Psoas muscle (tissue), 8 donors: ENCODE measurements around the gene ORAI1. TPM values are rescaled to one million over a fixed set of nuclear protein-coding genes. Genes with fewer than 3 reads are reported as not detected.
A peak's percentile ranks its signal among the peaks of the same experiment; 100 is the strongest.

ENCODE experiments used
- ATAC-seq, 4 donors: fragments of 200-7000 bp; cut with Tn5 transposase; one replicate each; pipeline ENCODE4 v1.9.1; 2020; ENCODE audit warnings: moderate library complexity in 3 of 4, mild to moderate bottlenecking in 2 of 4
- DNase-seq, 2 donors: peaks; one replicate each; pipeline ENCODE4 v3.0.0-alpha.2; 2020
- H3K27ac ChIP-seq: fragments of 200-600 bp; one replicate; pipeline ENCODE4 v1.8.0; 2022
- H3K27me3 ChIP-seq, 3 donors: fragments of 200-600 bp in 1 of 3; one replicate each; pipeline versions ENCODE4 v1.6.1 to v1.8.0; 2013 to 2022; ENCODE audit warnings: low read length in 2 of 3, mild to moderate bottlenecking in 2 of 3, moderate library complexity in 1 of 3; ENCODE audit not compliant: insufficient read depth in 3 of 3
- H3K36me3 ChIP-seq, 2 donors: fragments of 200-600 bp in 1 of 2; one replicate each; pipeline versions ENCODE4 v1.6.1 to v1.8.0; 2013 to 2022; ENCODE audit warnings: low read depth in 1 of 2, mild to moderate bottlenecking in 1 of 2, moderate library complexity in 1 of 2; ENCODE audit not compliant: insufficient read depth in 1 of 2
- H3K4me1 ChIP-seq: fragments of 200-600 bp; one replicate; pipeline ENCODE4 v1.8.0; 2022
- H3K4me3 ChIP-seq: fragments of 200-600 bp; one replicate; pipeline ENCODE4 v1.8.0; 2022; ENCODE audit warnings: mild to moderate bottlenecking
- H3K9me3 ChIP-seq: fragments of 200-600 bp; one replicate; pipeline ENCODE4 v1.8.0; 2022
- WGBS, 3 donors: extraction: QIAGEN DNeasy Blood & Tissue Kit; methylation state at CpG; one replicate each; pipeline versions ENCODE4 v1.1.6 to v1.1.7; 2013; 5-methylcytosine and 5-hydroxymethylcytosine counted together
- intact Hi-C, 2 donors: fragments of 100-400 bp; cut with DNase I; formaldehyde crosslinking; loops; one replicate each; pipeline versions ENCODE4 v1.11.0 to v1.14.2; 2022
- polyA plus RNA-seq, 3 donors: library from polyadenylated mRNA; stranded (reverse); fragments of 200-250 nt; gene quantifications; one replicate each; pipeline ENCODE4 v1.2.3, GENCODE V29; 2013
- total RNA-seq, 4 donors: library from RNA; stranded (reverse); fragmentation: NEBNext Ultra II Directional in 2 of 4; extraction: Animal tissue kit (Norgen Biotek cat#: 25700) in 2 of 4; gene quantifications; one replicate each; pipeline versions ENCODE4 v1.2.1 to v1.2.4, GENCODE V29; 2021 to 2023
- TF ChIP-seq, protein P1 (sequence below): fragments of 200-600 bp; IDR thresholded peaks from one replicate; pipeline ENCODE4 v1.8.0; 2022; ENCODE audit warnings: antibody characterized with exemption
- donor health status: healthy with polysubstance abuse.
- donor health status: DM: no; HTN: no; CAD: no; lungs with moderate emphysema.
- donor health status: Bipolar disorder and iron deficiency.
- donor health status: healthy.
- donor health status: DM: yes; HTN: yes; CAD: no.
- donor health status: DM: no; HTN: no; CAD: no.
- donor health status: DM: no; HTN: no; CAD: no.
- donor health status: DM: yes; HTN: yes; CAD: no.

Gene ORAI1
- total and polyA plus RNA-seq, 7 donors, result 17.9 to 75.5 (median 27.4) TPM

DNA sequence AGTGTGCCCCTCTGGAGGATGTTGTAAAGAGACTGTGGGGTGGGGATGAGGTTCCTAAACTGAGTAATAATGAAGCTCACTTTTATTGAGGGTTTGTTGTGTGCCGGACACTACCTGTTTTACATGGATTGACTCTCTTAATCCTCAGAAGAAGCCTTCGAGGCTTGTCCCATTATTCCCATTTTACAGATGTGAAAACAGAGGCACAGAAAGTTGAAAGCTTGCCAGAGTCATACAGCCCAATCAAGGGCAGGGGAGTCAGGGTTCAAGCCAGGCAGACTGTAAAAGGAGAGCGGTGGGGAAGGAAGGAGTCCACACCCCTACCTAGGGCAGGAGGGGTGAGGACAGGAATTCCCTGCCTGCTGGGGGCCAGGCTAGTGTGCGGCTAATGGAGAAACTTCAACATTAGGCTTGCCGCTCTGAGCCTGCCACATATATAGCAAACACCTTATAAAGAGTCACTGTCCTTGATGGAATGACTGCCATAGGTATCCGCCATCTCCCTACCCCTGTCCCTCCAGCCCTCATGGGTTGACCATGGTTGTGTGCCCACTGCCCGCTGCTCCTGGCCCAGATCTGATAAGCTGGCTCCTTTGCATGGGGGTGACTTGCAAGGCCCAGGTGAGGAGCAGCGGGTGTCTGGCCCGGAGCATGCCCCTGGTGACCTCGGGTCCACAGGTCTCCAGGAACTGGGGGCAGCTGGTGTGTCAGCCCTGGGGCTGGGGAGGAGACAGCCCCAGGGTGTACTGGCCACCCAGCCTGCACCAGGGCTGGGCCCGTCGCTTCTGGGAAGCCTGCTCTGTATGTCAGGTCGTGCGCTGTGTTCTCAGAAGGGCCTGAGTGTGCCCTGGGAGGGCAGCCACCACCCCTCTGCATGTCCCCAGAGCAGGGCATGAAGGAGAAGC is 12.2 kb downstream of the ORAI1 start:
- peaks cover 10% of the 10 kb centered on the region for H3K4me1 ChIP-seq
- TF ChIP-seq, protein P1, sequence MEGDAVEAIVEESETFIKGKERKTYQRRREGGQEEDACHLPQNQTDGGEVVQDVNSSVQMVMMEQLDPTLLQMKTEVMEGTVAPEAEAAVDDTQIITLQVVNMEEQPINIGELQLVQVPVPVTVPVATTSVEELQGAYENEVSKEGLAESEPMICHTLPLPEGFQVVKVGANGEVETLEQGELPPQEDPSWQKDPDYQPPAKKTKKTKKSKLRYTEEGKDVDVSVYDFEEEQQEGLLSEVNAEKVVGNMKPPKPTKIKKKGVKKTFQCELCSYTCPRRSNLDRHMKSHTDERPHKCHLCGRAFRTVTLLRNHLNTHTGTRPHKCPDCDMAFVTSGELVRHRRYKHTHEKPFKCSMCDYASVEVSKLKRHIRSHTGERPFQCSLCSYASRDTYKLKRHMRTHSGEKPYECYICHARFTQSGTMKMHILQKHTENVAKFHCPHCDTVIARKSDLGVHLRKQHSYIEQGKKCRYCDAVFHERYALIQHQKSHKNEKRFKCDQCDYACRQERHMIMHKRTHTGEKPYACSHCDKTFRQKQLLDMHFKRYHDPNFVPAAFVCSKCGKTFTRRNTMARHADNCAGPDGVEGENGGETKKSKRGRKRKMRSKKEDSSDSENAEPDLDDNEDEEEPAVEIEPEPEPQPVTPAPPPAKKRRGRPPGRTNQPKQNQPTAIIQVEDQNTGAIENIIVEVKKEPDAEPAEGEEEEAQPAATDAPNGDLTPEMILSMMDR, result no peak
- H3K27me3 ChIP-seq, result no peaks in the 10 kb centered on the region
- no peak overlapping the region for H3K27ac ChIP-seq
- H3K36me3 ChIP-seq, result peaks cover 0 to 15% of the 10 kb centered on the region in 2 donors
- intact Hi-C loops, result loop anchor here in 1 of 2 donors (5.0 kb wide), 1 partner anchor 39 kb away; no protein-coding TSS in a partner anchor
- H3K9me3 ChIP-seq, result no peaks in the 10 kb centered on the region
- no peak for DNase-seq
- H3K4me3 ChIP-seq, result no peak overlapping the region
- WGBS, 3 donors, result 83 to 94% (median 91%) methylated on average over 14 of the region's 14 CpGs
- peak in 1 of 4 donors; percentile 19 for ATAC-seq

DNA sequence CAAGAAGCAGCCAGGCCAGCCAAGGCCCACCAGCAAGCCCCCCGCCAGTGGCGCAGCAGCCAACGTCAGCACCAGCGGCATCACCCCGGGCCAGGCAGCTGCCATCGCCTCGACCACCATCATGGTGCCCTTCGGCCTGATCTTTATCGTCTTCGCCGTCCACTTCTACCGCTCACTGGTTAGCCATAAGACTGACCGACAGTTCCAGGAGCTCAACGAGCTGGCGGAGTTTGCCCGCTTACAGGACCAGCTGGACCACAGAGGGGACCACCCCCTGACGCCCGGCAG is 15.0 kb downstream of the ORAI1 start:
- Histone ChIP-seq H3K4me1 (peaks cover 10% of the 10 kb centered on the region), H3K36me3 (peaks cover 0 to 15% of the 10 kb centered on the region in 2 donors), H3K9me3 (no peaks in the 10 kb centered on the region), H3K27ac (no peak overlapping the region), H3K4me3 (no peak overlapping the region), H3K27me3 (no peaks in the 10 kb centered on the region)
- WGBS, 3 donors, result 90 to 95% (median 90%) methylated on average over 16 to 18 of the region's 18 CpGs
- ATAC-seq, result no peak
- TF ChIP-seq, protein P1, result no peak
- intact Hi-C loops, result no loop called here
- DNase-seq, result no peak

DNA sequence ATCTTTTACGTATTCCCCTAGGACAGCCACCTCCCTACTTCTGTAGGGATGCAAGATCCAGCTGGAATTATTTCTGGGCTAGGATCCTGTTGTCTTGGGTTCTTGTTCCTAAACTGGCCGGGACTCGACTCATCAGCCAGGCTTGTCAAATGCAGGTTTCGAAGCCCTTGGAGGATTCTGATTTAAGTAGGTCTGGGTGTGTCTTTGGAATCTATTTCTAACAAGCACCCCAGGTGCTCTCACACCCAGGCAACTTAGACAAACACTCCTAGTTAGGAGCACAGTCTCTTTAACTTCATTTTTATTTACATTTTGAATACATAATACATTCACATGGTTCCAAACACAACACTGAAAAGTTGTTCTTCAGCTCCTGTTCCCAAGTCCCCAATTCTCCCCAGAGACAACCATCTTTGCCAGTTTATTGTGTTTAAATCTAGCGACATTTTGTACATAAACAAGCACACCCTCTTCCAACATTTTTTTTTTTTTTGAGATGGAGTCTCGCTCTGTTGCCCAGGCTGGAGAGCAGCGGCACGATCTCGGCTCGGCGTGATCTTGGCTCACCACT is 22.2 kb downstream of the ORAI1 start:
- intact Hi-C loops, result no loop called here

DNA sequence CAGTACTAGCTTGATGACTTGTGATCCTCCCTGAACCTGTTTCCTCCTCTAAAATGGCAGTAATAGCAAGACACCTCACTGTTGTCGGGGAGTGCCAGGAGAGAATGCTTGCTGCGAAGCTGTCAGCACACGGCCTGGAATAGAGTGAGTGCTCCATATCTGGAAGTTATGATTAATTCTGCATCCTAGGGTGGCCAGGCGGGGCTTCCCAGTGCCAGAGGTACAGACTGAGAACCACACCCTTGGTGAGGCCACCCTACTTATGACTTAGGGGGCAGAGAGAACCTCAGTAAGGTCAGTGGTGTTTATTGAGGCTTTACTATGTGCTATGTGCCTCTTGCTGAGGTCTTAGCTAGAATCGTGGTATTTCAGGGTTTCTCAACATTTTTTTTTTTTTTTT is 23.0 kb downstream of the ORAI1 start:
- Histone ChIP-seq H3K4me3 (no peak overlapping the region), H3K4me1 (no peaks in the 10 kb centered on the region), H3K27me3 (no peaks in the 10 kb centered on the region), H3K27ac (no peak overlapping the region), H3K36me3 (no peaks in the 10 kb centered on the region), H3K9me3 (no peaks in the 10 kb centered on the region)
- ATAC-seq (no peak), DNase-seq (no peak)
- TF ChIP-seq, protein P1, result no peak
- 79 to 87% (median 80%) methylated on average over 5 of the region's 5 CpGs for WGBS, 3 donors
- intact Hi-C loops, result no loop called here

More for the DNA sequence above, 22.2 kb downstream of the ORAI1 start:
- H3K27me3 ChIP-seq, result no peaks in the 10 kb centered on the region
- no peaks in the 10 kb centered on the region for H3K4me1 ChIP-seq
- H3K9me3 ChIP-seq, result no peaks in the 10 kb centered on the region
- H3K4me3 ChIP-seq, result no peak overlapping the region
- no peaks in the 10 kb centered on the region for H3K36me3 ChIP-seq
- no peak for DNase-seq
- H3K27ac ChIP-seq, result no peak overlapping the region
- TF ChIP-seq, protein P1, result no peak
- 93 to 95% (median 94%) methylated on average over 11 of the region's 11 CpGs for WGBS, 3 donors
- no peak for ATAC-seq
